Colonic mucosa (tissue), 4 donors: ENCODE measurements around the gene RAB11FIP3. TPM values are rescaled to one million over a fixed set of nuclear protein-coding genes. Genes with fewer than 3 reads are reported as not detected.

Experiments used
- DNase-seq: peaks from one replicate; pipeline ENCODE4 v3.0.0-alpha.2; 2020
- H3K27ac ChIP-seq: fragments of 200-600 bp; one replicate; pipeline ENCODE4 v1.8.0; 2021
- H3K27me3 ChIP-seq: fragments of 200-600 bp; one replicate; pipeline ENCODE4 v1.8.0; 2021
- H3K36me3 ChIP-seq: fragments of 200-600 bp; one replicate; pipeline ENCODE4 v1.8.0; 2021
- H3K4me1 ChIP-seq: fragments of 200-600 bp; one replicate; pipeline ENCODE4 v1.8.0; 2021; ENCODE audit warnings: mild to moderate bottlenecking
- H3K4me3 ChIP-seq: fragments of 200-600 bp; one replicate; pipeline ENCODE4 v1.8.0; 2021
- H3K9ac ChIP-seq, 2 donors: one replicate each; pipeline ENCODE4 v1.7.0; 2013; ENCODE audit warnings: control low read depth in 2 of 2, low read depth in 2 of 2, low read length in 2 of 2
- H3K9me3 ChIP-seq: fragments of 200-600 bp; one replicate; pipeline ENCODE4 v1.8.0; 2021
- intact Hi-C: fragments of 100-400 bp; cut with DNase I; formaldehyde crosslinking; loops from one replicate; pipeline ENCODE4 v1.14.1; 2022
- total RNA-seq, 2 donors: library from RNA; stranded (reverse); fragmentation: NEBNext Ultra II Directional in 1 of 2; extraction: Animal tissue kit (Norgen Biotek cat#: 25700) in 1 of 2; gene quantifications; one replicate each; pipeline ENCODE4 v1.2.1, GENCODE V29; 2021
- TF ChIP-seq, protein P1 (sequence below): fragments of 200-600 bp; IDR thresholded peaks from one replicate; pipeline ENCODE4 v1.8.0; 2022; ENCODE audit warnings: antibody characterized with exemption, mild to moderate bottlenecking
- donor health status: healthy.
- donor health status: DM: no; HTN: no; CAD: no.
- donor health status: DM: no; HTN: no; CAD: no.

Gene RAB11FIP3
- total RNA-seq, 2 donors from 2014 or later, result 20.9 to 22.3 TPM

DNA sequence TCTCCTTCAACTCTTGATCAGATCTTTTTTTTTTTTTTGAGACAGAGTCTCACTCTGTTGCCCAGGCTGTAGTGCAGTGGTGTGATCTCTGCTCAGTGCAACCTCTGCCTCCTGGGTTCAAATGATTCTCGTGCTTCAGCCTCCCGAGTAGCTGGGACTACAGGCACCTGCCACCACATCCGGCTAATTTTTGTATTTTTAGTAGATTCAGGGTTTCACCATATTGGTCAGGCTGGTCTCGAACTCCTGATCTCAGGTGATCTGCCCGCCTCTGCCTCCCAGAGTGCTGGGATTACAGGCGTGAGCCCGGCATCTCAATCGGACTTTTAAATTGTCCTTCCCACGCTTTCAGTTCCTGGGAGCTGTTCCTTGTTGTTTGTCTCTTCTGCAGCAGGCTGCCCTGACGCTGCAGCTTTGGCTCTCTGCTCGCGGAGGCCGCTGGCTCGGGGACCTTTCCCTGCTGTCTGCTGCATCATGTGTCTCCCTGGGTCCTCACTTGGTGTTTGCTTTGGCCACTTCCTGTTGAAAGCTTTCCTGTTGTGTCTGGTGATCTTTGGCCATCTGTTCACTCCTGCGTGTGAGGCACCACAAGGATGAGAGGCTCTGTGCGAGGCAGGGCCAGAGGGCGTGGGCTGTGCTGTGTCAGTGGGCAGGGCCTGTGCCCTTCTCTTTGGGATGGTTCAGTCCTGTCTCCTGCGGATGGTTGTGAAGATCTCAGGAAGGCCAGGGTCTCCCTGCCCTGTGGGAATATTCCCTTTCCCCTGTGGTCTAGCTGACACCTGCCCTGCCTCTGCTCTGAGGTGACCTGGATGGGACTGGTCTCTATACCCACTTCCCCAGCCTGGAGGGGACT, 83.7 kb downstream of the RAB11FIP3 start:
- Histone ChIP-seq H3K4me3 (no peak overlapping the region), H3K27me3 (no peaks in the 10 kb centered on the region), H3K9me3 (no peaks in the 10 kb centered on the region), H3K4me1 (no peaks in the 10 kb centered on the region), H3K9ac (no peak overlapping the region), H3K27ac (no peak overlapping the region), H3K36me3 (no peaks in the 10 kb centered on the region)
- TF ChIP-seq, protein P1, sequence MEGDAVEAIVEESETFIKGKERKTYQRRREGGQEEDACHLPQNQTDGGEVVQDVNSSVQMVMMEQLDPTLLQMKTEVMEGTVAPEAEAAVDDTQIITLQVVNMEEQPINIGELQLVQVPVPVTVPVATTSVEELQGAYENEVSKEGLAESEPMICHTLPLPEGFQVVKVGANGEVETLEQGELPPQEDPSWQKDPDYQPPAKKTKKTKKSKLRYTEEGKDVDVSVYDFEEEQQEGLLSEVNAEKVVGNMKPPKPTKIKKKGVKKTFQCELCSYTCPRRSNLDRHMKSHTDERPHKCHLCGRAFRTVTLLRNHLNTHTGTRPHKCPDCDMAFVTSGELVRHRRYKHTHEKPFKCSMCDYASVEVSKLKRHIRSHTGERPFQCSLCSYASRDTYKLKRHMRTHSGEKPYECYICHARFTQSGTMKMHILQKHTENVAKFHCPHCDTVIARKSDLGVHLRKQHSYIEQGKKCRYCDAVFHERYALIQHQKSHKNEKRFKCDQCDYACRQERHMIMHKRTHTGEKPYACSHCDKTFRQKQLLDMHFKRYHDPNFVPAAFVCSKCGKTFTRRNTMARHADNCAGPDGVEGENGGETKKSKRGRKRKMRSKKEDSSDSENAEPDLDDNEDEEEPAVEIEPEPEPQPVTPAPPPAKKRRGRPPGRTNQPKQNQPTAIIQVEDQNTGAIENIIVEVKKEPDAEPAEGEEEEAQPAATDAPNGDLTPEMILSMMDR, result no peak
- peak; percentile 36 for DNase-seq
- intact Hi-C loops, result no loop called here

DNA sequence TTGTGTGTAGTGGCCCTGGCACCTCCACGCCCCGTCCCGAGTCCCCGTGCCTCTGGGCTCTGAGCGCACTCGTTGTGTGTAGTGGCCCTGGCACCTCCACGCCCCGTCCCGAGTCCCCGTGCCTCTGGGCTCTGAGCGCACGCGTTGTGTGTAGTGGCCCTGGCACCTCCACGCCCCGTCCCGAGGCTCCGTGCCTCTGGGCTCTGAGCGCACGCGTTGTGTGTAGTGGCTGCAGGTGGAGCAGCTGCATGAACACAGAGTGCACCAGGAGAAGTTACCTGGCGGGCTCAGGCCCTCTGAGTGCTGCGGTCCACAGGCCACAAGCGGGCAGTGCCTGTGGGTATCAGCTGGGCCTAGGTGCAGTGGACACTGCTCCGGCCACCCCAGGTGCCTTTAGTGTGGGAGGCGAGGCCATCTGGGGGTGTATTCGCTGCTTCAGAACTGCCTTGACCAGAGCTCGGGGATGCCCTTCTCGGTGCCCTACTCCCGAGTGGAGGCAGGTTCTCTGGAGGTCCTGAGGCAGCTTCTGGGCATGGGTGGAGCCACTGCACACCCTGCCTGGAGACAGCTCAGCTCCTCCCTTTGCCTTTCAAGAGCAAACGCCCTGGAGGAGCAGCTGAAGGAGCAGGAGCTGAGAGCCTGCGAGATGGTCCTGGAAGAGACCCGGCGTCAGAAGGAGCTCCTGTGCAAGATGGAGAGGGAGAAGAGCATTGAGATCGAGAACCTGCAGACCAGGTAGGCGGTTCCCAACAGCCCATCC, 84.8 kb downstream of the RAB11FIP3 start:
- TF ChIP-seq, protein P1, result no peak
- no peak overlapping the region for H3K27ac ChIP-seq
- intact Hi-C loops, result no loop called here

GRCh38 chr16:512802-513201, 87.4 kb downstream of the RAB11FIP3 start:
- intact Hi-C loops, result no loop called here
- no peaks in the 10 kb centered on the region for H3K36me3 ChIP-seq
- H3K9ac ChIP-seq, result no peak overlapping the region
- H3K4me3 ChIP-seq, result no peak overlapping the region
- H3K9me3 ChIP-seq, result no peaks in the 10 kb centered on the region
- TF ChIP-seq, protein P1, result no peak
- H3K27ac ChIP-seq, result no peak overlapping the region
- H3K4me1 ChIP-seq, result no peaks in the 10 kb centered on the region
- no peaks in the 10 kb centered on the region for H3K27me3 ChIP-seq
- DNase-seq, result no peak

More for the DNA sequence above, 84.8 kb downstream of the RAB11FIP3 start:
- Histone ChIP-seq H3K36me3 (no peaks in the 10 kb centered on the region), H3K27me3 (no peaks in the 10 kb centered on the region), H3K4me3 (no peak overlapping the region), H3K9me3 (no peaks in the 10 kb centered on the region), H3K9ac (no peak overlapping the region), H3K4me1 (no peaks in the 10 kb centered on the region)
- DNase-seq, result no peak

DNA sequence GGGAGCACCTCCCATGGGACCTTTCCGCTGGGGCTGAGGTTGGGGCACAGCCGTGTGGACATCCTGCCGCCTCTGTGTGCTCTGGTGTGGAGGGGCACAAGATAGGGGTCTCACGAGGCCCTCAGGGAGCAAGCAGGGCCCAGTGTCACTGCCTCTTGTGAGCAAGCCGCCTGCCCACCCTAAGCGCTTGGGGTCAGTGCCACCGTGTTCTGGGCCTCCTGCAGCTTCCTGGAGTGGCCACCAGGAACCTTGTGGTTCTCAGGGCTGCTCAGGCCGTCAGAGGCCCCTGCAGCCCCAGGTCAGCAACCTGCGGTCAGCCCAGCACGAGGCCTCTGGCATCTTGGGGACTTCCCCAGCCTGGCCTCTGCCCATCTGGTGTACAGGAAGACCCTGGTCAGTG, 88.5 kb downstream of the RAB11FIP3 start:
- Histone ChIP-seq H3K36me3 (no peaks in the 10 kb centered on the region), H3K27me3 (no peaks in the 10 kb centered on the region), H3K27ac (no peak overlapping the region), H3K4me1 (no peaks in the 10 kb centered on the region), H3K9me3 (no peaks in the 10 kb centered on the region), H3K9ac (no peak overlapping the region), H3K4me3 (no peak overlapping the region)
- no peak for DNase-seq
- TF ChIP-seq, protein P1, result no peak
- intact Hi-C loops, result no loop called here

DNA sequence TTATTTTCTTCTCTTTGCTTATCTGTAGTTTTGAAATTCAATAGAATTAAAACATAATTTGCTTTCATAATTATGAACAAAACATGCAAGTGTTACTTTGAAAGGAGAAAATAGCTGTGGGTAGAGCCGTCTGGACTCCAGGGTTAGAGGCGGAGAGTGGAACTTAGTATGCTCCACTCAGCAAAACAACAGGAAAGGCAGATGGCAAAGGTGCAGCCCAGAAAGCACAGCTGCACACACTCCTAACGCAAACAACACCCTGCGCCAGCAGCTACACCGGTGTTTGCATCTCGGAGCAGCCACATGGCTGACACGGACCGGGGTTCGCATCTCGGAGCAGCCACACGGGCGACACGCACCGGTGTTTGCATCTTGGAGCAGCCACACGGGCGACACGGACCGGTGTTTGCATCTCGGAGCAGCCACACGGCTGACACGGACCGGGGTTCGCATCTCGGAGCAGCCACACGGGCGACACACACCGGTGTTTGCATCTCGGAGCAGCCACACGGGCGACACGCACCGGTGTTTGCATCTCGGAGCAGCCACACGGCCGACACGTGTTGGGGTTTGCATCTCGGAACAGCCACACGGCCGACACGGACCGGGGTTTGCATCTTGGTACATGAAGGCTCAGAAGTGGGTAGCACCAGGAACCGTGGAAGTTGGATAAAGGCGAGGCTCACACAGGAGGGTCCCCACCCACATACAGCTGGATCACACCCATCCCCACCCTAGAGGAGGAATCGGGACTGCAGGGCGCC, 89.9 kb downstream of the RAB11FIP3 start:
- Histone ChIP-seq H3K27ac (no peak overlapping the region), H3K4me3 (no peak overlapping the region), H3K4me1 (no peaks in the 10 kb centered on the region), H3K9me3 (no peaks in the 10 kb centered on the region), H3K9ac (no peak overlapping the region), H3K36me3 (no peaks in the 10 kb centered on the region), H3K27me3 (no peaks in the 10 kb centered on the region)
- intact Hi-C loops, result no loop called here
- TF ChIP-seq, protein P1, result no peak
- no peak for DNase-seq
